ENCODE data around the gene PNMT.

DNA sequence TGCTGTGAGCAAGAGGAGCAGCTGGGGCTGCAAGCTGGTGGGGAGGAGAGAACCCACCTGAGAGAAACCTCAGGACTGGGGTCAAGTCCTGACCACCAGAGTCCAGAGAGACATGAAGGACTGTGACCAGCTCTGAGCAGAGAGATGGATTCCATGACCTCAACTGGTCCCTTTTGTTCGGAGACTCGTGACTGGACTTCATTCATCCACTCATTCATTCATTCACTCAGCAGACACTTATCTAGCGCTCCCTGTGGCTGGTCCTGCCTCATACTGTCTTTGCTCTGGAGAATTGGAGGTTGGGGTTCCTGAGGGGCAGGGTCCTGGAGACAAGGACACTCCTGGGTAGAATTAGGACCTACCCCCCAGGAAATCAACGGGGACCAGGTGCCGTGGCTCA lies 35.7 kb downstream of the PNMT start:
- TF ChIP-seq, protein P1, sequence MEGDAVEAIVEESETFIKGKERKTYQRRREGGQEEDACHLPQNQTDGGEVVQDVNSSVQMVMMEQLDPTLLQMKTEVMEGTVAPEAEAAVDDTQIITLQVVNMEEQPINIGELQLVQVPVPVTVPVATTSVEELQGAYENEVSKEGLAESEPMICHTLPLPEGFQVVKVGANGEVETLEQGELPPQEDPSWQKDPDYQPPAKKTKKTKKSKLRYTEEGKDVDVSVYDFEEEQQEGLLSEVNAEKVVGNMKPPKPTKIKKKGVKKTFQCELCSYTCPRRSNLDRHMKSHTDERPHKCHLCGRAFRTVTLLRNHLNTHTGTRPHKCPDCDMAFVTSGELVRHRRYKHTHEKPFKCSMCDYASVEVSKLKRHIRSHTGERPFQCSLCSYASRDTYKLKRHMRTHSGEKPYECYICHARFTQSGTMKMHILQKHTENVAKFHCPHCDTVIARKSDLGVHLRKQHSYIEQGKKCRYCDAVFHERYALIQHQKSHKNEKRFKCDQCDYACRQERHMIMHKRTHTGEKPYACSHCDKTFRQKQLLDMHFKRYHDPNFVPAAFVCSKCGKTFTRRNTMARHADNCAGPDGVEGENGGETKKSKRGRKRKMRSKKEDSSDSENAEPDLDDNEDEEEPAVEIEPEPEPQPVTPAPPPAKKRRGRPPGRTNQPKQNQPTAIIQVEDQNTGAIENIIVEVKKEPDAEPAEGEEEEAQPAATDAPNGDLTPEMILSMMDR (IDR thresholded peaks at IDR 0.05): no peak
- TF ChIP-seq POLR2A (IDR thresholded peaks at IDR 0.05): no peak
